HG02623 (cell line): Measurements from ENCODE around the gene SYT1.
"Not testable (repeated sequence)": the region's sequence is repeated elsewhere in the genome, so short reads cannot be mapped to it uniquely, and the experiment has no call there.

Experiments used
- ATAC-seq: cut with Tn5 transposase; IDR thresholded peaks from one replicate; pipeline ENCODE4 v1.9.1; 2021; ENCODE audit warnings: moderate library complexity; ENCODE audit not compliant: unreplicated experiment

SYT1 gene

GRCh38 chr12:78966926-78967325 is 102.4 kb downstream of the SYT1 start:
- no peak for ATAC-seq

DNA sequence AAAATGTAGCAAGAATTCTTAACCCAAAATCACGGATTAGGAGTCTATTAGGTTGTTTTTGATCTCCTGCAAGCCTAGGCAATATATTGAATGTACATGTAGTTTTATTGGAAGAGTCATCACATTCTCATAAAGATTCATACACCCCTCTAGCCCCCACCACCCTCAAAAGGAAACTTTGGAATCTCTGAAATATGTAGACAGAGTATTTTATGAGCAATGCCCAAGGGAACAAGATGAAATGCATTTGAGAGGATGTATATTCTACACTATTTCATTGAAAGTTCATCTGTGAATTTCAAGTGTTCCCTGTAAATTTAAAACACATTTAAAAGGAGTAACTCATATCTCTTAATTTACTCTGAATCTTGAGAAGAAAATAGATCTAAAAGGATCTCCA is 103.7 kb downstream of the SYT1 start:
- no peak for ATAC-seq

DNA sequence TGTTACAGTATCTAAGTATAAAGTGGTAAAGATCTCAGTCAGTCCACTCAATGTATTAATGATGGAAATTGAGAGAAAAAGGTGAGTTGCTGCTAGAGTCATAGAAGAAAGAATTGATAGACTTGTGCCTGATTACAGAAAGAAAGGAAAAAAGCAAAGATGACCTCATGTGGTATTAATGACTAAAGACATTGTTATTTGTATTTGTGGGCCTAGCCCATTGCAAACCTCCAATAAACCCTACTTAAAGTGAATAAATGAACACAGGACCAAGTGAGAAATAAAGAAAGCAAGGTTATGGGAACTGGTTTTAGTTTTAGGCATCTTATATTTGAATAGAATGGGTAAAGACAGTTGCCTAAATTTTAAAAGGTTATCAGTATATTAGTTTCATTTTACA is 105.5 kb downstream of the SYT1 start:
- no peak for ATAC-seq

DNA sequence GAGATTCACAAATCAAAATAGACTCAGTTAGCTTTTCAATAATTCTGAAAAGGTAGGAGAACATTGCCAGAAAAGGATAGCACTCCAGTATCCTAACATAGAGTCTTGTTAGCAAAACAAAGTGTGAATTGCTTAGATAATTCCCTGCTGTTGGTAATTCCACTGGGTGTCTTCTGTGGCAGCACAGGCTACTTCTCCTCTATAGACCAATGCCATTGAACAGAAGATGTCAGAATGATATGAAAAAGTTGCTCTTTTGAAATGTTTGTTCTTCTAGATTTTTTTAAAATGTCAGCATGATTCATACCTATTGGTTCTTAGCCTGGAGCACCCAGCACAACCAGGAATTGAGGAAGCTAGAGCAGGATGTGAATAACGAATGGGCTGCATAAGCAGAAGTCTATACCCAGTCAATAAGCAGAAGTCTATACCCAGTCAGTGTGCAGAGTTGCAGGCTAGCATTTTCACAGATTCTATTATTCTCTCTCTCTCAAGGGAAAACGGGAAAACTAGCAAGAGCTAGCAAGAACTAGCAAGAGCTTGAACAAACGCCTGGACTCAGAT is 112.8 kb downstream of the SYT1 start:
- ATAC-seq = no peak

DNA sequence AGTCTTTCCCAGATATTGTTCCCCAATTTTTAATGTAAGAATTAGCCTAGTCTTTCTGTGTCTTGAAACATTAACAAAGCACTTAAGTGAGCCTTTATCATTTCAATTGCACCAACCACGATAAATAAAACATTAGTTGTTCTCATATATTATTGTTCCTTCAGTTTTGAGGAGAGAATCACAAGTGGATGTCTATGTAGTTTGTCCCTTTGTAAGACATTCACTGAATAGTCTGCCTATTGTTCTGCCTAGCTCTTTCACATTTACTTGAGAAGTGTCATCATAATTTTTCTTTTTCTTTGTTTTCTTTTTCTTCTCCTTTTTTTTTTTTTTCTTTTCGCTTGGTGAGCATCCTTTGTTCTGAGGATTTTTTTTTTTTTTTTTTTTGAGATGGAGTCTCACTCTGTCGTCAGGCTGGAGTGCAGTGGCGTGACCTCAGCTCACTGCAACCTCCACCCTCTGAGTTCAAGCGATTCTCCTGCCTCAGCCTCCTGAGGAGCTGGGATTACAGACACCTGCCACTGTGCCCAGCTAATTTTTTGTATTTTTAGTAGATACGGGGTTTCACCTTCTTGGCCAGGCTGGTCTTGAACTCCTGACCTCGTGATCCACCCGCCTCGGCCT is 129.7 kb downstream of the SYT1 start:
- no peak for ATAC-seq

DNA sequence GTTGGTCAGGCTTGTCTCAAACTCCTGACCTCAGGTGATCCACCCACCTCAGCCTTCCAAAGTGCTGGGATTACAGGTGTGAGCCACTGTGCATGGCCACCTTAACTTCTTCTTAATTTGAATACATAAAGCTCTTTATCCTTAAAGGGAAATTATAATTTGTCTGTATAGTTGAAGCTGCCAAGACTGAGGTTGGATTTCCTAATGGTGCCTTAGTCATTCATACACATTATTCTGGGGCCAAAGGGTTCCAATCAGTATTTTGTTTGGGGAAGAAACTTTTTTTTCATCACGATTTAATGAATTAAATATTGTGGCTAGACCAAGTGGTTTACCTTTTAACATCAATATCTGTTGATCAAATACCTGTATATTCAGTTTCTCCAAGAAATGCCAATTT is 135.9 kb downstream of the SYT1 start:
- no peak for ATAC-seq

DNA sequence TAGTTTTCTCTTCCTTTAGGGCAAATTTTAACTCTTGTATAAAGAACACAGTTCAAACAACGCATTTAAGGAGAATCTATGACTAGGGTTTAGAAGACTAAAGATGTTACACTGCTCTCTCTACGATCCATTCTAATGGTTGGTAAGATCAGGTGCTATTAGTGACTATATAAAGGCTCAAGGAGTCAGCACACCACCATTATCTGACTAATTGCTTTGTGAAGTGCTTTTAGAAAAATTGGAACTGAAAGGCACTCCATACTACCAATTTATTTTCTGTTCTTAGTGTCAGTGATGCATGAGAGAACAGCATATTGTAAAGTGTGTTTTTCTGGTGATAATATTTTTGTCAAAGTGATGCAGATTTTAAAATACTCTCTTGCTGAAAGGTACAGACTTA is 136.8 kb downstream of the SYT1 start:
- no peak for ATAC-seq

DNA sequence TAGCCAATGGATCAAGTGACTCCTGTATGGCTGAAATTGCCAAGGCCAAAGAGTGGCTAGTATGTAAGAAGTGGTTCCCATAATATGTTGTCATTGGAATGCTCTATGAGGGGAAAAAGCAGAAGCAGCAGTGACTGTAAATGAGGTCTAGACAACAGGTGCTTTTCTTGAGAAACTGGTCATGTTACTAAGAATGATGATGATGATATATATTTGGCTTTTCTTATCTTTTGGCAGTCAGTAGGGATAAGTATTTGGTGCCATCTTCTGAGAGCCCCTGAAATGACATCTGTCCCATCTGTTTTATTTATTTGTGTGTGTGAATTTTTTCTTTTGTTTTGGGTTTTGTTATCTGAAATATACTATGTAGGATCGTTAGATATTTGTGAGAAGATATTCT is 141.7 kb downstream of the SYT1 start:
- peak; percentile 53 for ATAC-seq

GRCh38 chr12:79008591-79008990 is 144.0 kb downstream of the SYT1 start:
- ATAC-seq = no peak

DNA sequence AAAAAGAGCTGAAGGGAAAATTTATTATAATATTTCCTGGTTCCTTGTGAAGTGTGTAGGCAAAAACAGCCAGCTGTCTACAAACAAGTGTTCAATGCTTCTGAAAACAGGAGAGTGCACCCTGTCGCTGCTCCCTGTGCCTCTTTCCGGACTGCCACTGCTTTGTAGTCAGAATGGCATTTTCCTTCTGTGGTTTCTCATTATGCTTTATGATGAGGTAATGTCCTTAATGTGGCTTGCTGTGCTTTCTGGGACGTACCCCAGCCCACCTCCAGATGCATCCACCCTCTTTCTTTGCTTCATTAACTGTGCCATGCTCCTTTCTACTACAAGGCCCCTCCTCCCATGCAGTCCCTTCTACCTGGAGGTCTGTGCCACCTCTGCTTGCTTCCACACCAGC is 148.1 kb downstream of the SYT1 start:
- no peak for ATAC-seq

GRCh38 chr12:79016181-79016580 is 151.6 kb downstream of the SYT1 start:
- ATAC-seq = no peak

DNA sequence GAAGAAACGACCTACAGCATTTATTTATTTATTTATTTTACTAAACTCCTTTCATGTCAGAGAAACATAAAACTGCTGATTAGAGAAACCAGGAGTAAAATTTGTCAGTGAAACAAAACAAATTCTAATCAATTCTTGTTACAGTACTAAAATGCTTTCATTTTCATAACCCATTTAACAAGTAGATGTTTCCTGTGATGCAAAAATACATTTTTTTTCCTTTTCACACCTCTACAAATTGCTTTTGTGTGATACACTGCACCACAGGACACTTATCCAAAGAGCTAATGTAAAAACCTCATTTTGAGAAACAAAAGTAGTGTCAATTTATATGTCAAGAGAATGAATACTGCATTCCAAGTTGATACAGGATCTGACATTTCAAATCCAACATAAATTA is 155.1 kb downstream of the SYT1 start:
- ATAC-seq = no peak

DNA sequence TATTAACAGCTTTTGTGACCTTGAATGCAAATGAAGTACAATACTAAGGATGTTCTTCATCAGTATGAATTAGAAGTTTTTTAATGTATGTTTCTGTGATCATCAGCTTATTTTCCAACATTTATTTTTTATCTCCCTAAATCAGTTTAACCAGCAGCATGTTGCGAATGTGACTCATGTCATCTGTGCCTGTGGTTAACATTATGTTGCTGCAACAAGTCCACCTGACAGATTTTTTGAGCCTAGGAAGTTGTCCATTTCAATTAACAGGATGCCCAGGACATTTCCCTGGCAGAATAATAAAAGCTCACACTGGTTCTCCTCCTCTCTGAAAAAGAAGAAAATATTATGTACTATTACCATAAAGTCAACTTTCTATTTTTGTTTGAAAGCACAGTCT is 155.5 kb downstream of the SYT1 start:
- ATAC-seq = no peak

DNA sequence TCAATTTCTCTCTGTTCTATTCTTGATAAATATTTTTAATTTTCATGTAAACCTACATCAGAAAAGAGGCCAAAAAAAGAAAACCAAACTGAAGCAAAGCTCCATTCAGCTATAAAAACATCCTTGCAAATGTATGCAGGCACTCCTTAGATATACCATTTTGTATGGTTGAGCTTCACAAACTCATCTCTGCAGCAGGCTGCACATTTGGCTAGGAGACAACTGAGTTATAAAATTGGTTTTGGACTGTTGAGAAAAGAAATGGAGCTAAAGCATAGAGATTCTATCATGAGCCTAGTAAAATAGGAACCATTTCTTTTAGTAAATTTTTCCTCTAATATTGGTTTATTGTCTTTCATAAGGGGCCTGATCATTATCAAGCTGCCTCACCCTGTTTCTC is 156.4 kb downstream of the SYT1 start:
- ATAC-seq = no peak

DNA sequence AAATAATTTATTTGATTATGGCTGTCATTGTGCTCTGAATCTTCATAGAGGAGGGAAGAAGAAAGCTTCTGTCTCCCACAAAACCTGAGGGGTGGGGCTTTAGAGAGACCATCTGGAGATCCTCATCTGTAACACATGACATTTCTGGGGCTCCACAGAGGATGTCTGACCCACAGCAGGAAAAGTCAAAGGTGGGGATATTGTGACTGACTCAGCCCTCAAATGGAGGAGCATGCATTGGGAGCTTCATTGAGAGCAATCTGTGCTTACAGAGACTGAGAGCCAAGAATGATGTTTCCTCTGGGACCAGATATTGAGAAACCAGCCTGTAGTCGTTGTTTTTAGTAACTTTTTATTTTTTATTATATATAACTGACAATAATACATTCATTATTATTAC is 158.7 kb downstream of the SYT1 start:
- no peak for ATAC-seq

GRCh38 chr12:79023784-79024183 is 159.2 kb downstream of the SYT1 start:
- ATAC-seq = no peak

- no peak for ATAC-seq
These were observed 169.2 kb downstream of the SYT1 start for GRCh38 chr12:79033788-79034187.

GRCh38 chr12:79044748-79045147 is 180.2 kb downstream of the SYT1 start:
- ATAC-seq = not testable (repeated sequence)

DNA sequence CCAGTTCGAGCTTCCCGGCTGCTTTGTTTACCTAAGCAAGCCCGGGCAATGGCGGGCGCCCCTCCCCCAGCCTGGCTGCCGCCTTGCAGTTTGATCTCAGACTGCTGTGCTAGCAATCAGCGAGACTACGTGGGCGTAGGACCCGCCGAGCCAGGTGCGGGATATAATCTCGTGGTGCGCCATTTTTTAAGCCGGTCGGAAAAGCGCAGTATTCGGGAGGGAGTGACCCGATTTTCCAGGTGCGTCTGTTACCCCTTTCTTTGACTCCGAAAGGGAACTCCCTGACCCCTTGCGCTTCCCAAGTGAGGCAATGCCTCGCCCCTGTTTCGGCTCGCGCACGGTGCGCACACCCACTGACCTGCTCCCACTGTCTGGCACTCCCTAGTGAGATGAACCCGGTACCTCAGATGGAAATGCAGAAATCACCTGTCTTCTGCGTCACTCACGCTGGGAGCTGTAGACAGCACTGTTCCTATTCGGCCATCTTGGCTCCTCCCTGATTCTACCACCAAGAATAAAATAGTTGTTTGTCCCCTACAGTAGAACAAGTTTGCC is 180.7 kb downstream of the SYT1 start:
- not testable (repeated sequence) for ATAC-seq

GRCh38 chr12:79046021-79046420 is 181.4 kb downstream of the SYT1 start:
- ATAC-seq = no peak

- no peak for ATAC-seq
These were observed 184.4 kb downstream of the SYT1 start for GRCh38 chr12:79048962-79049361.

DNA sequence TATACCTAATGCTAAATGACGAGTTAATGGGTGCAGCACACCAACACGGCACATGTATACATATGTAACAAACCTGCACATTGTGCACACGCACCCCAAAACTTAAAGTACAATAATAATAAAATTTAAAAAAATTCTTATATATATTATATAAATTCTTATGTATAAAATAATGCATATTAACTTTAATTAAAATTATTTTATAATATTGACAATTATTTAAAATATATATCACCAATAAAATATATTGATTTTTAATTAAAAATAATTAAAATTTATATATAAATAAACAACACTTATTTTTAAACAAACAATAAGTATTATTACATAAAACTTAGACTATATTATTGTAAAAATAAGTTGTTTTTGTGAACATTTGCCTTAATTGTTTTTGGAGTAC is 188.8 kb downstream of the SYT1 start:
- ATAC-seq = no peak
